HG03025 (cell line): Measurements from ENCODE around the gene RBM20.
"Not testable (repeated sequence)": the region's sequence is repeated elsewhere in the genome, so short reads cannot be mapped to it uniquely, and the experiment has no call there.

Experiments used
- ATAC-seq: cut with Tn5 transposase; IDR thresholded peaks from one replicate; pipeline ENCODE4 v1.9.1; 2021; ENCODE audit warnings: mild to moderate bottlenecking, moderate library complexity; ENCODE audit not compliant: unreplicated experiment, low FRiP score

Gene RBM20

GRCh38 chr10:110625356-110625894, 18.7 kb upstream of the RBM20 start:
- no peak for ATAC-seq

- no peak for ATAC-seq
Observed at GRCh38 chr10:110625951-110626855, 17.9 kb upstream of the RBM20 start.

GRCh38 chr10:110628161-110628560, 16.0 kb upstream of the RBM20 start:
- no peak for ATAC-seq

- no peak for ATAC-seq
Observed at GRCh38 chr10:110629680-110630191, 14.4 kb upstream of the RBM20 start.

GRCh38 chr10:110631934-110632333, 12.2 kb upstream of the RBM20 start:
- ATAC-seq: no peak

GRCh38 chr10:110632591-110633215, 11.4 kb upstream of the RBM20 start:
- ATAC-seq: no peak

GRCh38 chr10:110634527-110635209, 9.5 kb upstream of the RBM20 start:
- ATAC-seq: no peak

GRCh38 chr10:110636572-110636931, 7.6 kb upstream of the RBM20 start:
- ATAC-seq: no peak

GRCh38 chr10:110636932-110637557, 7.1 kb upstream of the RBM20 start:
- no peak for ATAC-seq

GRCh38 chr10:110637558-110638053, 6.5 kb upstream of the RBM20 start:
- no peak for ATAC-seq

- no peak for ATAC-seq
Observed at GRCh38 chr10:110638319-110638718, 5.8 kb upstream of the RBM20 start.

- not testable (repeated sequence) for ATAC-seq
Observed at GRCh38 chr10:110639046-110639445, 5.1 kb upstream of the RBM20 start.

- ATAC-seq: not testable (repeated sequence)
Observed at GRCh38 chr10:110639858-110640257, 4.3 kb upstream of the RBM20 start.

- ATAC-seq: no peak
Observed at GRCh38 chr10:110641256-110641655, 2.9 kb upstream of the RBM20 start.

GRCh38 chr10:110642204-110643034, 1.7 kb upstream of the RBM20 start:
- no peak for ATAC-seq

GRCh38 chr10:110643035-110643652, 992 bp upstream of the RBM20 start:
- ATAC-seq: no peak

GRCh38 chr10:110644598-110645462, 694 bp downstream of the RBM20 start:
- ATAC-seq: no peak
